Left forelimb (tissue), 1 donor: ENCODE data around the gene ISLR.
A peak's percentile ranks its signal among the peaks of the same experiment; 100 is the strongest.
"Not testable (repeated sequence)": the region's sequence is repeated elsewhere in the genome, so short reads cannot be mapped to it uniquely, and the experiment has no call there.

Source experiments
- DNase-seq: peaks from one replicate; pipeline ENCODE4 v3.0.0-alpha.2; 2018; ENCODE audit warnings: low spot score

ISLR gene

GRCh38 chr15:74137537-74137894, 36.0 kb upstream of the ISLR start:
- DNase-seq, result no peak

- no peak for DNase-seq
Measured at GRCh38 chr15:74138642-74139041, 34.9 kb upstream of the ISLR start.

GRCh38 chr15:74141591-74141990, 31.9 kb upstream of the ISLR start:
- no peak for DNase-seq

GRCh38 chr15:74144153-74144775, 29.2 kb upstream of the ISLR start:
- no peak for DNase-seq

- DNase-seq, result no peak
Measured at GRCh38 chr15:74146277-74146800, 27.2 kb upstream of the ISLR start.

GRCh38 chr15:74147051-74147450, 26.5 kb upstream of the ISLR start:
- DNase-seq, result no peak

- no peak for DNase-seq
Measured at GRCh38 chr15:74155766-74156417, 17.6 kb upstream of the ISLR start.

- no peak for DNase-seq
Measured at GRCh38 chr15:74156678-74157411, 16.7 kb upstream of the ISLR start.

GRCh38 chr15:74157868-74158827, 15.4 kb upstream of the ISLR start:
- no peak for DNase-seq

- no peak for DNase-seq
Measured at GRCh38 chr15:74158855-74159650, 14.5 kb upstream of the ISLR start.

- no peak for DNase-seq
Measured at GRCh38 chr15:74159773-74160172, 13.7 kb upstream of the ISLR start.

GRCh38 chr15:74160390-74160789, 13.1 kb upstream of the ISLR start:
- DNase-seq, result not testable (repeated sequence)

- not testable (repeated sequence) for DNase-seq
Measured at GRCh38 chr15:74162195-74162536, 11.3 kb upstream of the ISLR start.

- no peak for DNase-seq
Measured at GRCh38 chr15:74165461-74165860, 8.0 kb upstream of the ISLR start.

GRCh38 chr15:74167891-74168331, 5.6 kb upstream of the ISLR start:
- DNase-seq, result no peak

GRCh38 chr15:74168711-74169126, 4.8 kb upstream of the ISLR start:
- DNase-seq, result peak; percentile 58

GRCh38 chr15:74170071-74170844, 3.3 kb upstream of the ISLR start:
- peak; percentile 65 for DNase-seq

GRCh38 chr15:74170875-74171578, 2.5 kb upstream of the ISLR start:
- DNase-seq, result peak; percentile 50

GRCh38 chr15:74171965-74172541, 1.5 kb upstream of the ISLR start:
- DNase-seq, result peak; percentile 46
